ENCODE measurements around the gene AOPEP. TPM values are rescaled to one million over a fixed set of nuclear protein-coding genes. Genes with fewer than 3 reads are reported as not detected.

AOPEP gene
- total and polyA plus RNA-seq, 2 donors (not counting 3 experiments of a cell fraction or from before 2014, with no cell fraction given) = 20.2 to 41.6 TPM

DNA sequence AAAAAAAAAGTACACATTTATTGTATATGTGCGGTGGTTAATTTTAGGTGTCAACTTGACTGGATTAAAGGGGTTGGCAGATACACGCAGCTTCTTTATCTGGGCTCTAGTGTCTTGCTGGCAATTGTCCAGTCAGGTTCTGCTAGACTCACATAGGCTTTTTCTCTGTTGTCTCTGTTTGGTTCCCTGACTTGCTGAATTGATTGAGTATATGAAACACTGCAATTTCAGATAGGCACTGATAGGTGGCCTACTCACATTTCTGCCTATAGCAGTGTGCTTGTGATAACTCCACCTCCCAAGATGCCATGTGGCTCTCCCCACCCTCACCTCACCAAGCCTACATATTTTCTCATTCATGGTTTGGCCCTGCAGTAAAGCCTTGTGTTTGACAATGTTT lies 52.5 kb downstream of the AOPEP start:
- FAIRE-seq (no peak), DNase-seq (ENCODE audit: low read depth, low spot score) (no peak)
- no peak overlapping the region for H3K4me3 ChIP-seq (replicated peaks in 1 of 3; ENCODE audit: insufficient read depth in 1 of 3, low read depth in 1 of 3, low read length in 3 of 3)
- intact Hi-C loops (cut with micrococcal nuclease) = no loop called here
- POLR2A ChIA-PET = no interaction called here
- no peak overlapping the region for H3K9ac ChIP-seq (replicated peaks; ENCODE audit: extremely low read depth, insufficient read depth, low read length)
- H3K79me2 ChIP-seq (ENCODE audit: control insufficient read depth, insufficient read depth, low read length) = no peaks in the 10 kb centered on the region
- BruUV-seq (replicated peaks) = no TSS peak
- H3K4me2 ChIP-seq (ENCODE audit: insufficient read depth, low read length) = no peak overlapping the region
- no peak overlapping the region for H3K27ac ChIP-seq (ENCODE audit: insufficient read depth, low read depth, low read length)
- H3K4me1 ChIP-seq (ENCODE audit: control insufficient read depth, extremely low read depth, insufficient read depth, low read length) = no peaks in the 10 kb centered on the region
- no peaks in the 10 kb centered on the region for H3K36me3 ChIP-seq (ENCODE audit: control insufficient read depth in 2 of 2, extremely low read depth in 1 of 2, insufficient read depth in 2 of 2, low read length in 2 of 2)
- no peaks in the 10 kb centered on the region for H3K27me3 ChIP-seq (ENCODE audit: control insufficient read depth in 2 of 2, insufficient read depth in 2 of 2, low read length in 2 of 2)
- CTCF ChIA-PET = no interaction called here
- H3K9me1 ChIP-seq (replicated peaks; ENCODE audit: control insufficient read depth, extremely low read depth, insufficient read depth, low read length) = no peaks in the 10 kb centered on the region
- H4K20me1 ChIP-seq (replicated peaks; ENCODE audit: control insufficient read depth, extremely low read depth, insufficient read depth, low read length) = no peaks in the 10 kb centered on the region
- H2AFZ ChIP-seq (ENCODE audit: low read depth, low read length) = no peak overlapping the region
- dilution Hi-C loops (cut with MboI; ENCODE audit: extremely low pct_ligation_motif_present, low sequenced_read_pairs) = no loop called here
- no peaks in the 10 kb centered on the region for H3K9me3 ChIP-seq (replicated peaks; ENCODE audit: control insufficient read depth, insufficient read depth, low read length)
- TF ChIP-seq, protein P1, sequence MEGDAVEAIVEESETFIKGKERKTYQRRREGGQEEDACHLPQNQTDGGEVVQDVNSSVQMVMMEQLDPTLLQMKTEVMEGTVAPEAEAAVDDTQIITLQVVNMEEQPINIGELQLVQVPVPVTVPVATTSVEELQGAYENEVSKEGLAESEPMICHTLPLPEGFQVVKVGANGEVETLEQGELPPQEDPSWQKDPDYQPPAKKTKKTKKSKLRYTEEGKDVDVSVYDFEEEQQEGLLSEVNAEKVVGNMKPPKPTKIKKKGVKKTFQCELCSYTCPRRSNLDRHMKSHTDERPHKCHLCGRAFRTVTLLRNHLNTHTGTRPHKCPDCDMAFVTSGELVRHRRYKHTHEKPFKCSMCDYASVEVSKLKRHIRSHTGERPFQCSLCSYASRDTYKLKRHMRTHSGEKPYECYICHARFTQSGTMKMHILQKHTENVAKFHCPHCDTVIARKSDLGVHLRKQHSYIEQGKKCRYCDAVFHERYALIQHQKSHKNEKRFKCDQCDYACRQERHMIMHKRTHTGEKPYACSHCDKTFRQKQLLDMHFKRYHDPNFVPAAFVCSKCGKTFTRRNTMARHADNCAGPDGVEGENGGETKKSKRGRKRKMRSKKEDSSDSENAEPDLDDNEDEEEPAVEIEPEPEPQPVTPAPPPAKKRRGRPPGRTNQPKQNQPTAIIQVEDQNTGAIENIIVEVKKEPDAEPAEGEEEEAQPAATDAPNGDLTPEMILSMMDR (IDR thresholded peaks at IDR 0.05; ENCODE audit: extremely low read depth in 1 of 2, insufficient read depth in 1 of 2, low read depth in 1 of 2, low read length in 2 of 2) = no peak
- TF ChIP-seq FOS (IDR thresholded peaks at IDR 0.05; ENCODE audit: borderline replicate concordance, insufficient read depth, low read length) (no peak), POLR2A (IDR thresholded peaks at IDR 0.05; ENCODE audit: low read depth, low read length) (no peak), GATA2 (IDR thresholded peaks at IDR 0.05; ENCODE audit: insufficient read depth, insufficient read length, low read depth, low read length) (no peak), POLR2AphosphoS5 (IDR thresholded peaks at IDR 0.05; ENCODE audit: insufficient read depth, low read depth, low read length) (no peak), EZH2 (IDR thresholded peaks at IDR 0.05; ENCODE audit: borderline replicate concordance, low read depth, low read length, severe bottlenecking) (no peak), JUN (IDR thresholded peaks at IDR 0.05; ENCODE audit: borderline replicate concordance, insufficient read depth, insufficient read length, low read depth) (no peak), MYC (IDR thresholded peaks at IDR 0.05; ENCODE audit: low read depth, low read length) (no peak)
- TF ChIP-seq, protein P2, sequence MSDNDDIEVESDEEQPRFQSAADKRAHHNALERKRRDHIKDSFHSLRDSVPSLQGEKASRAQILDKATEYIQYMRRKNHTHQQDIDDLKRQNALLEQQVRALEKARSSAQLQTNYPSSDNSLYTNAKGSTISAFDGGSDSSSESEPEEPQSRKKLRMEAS (IDR thresholded peaks at IDR 0.05; ENCODE audit: insufficient read depth, insufficient read length) = no peak

Data from endothelial cell of umbilical vein (primary cell).